Measurements from ENCODE around the gene DMKN. TPM values are rescaled to one million over a fixed set of nuclear protein-coding genes. Genes with fewer than 3 reads are reported as not detected.
"Not testable (repeated sequence)": the region's sequence is repeated elsewhere in the genome, so short reads cannot be mapped to it uniquely, and the experiment has no call there.

The DMKN gene
- polyA plus RNA-seq, 5 donors: 91.2 to 146 (median 119) TPM

GRCh38 chr19:35466259-35466658, 47.2 kb downstream of the DMKN start:
- no peak for DNase-seq

- DNase-seq: not testable (repeated sequence)
Observed at GRCh38 chr19:35462956-35463355, 50.5 kb downstream of the DMKN start.

- no peak for DNase-seq
Observed at GRCh38 chr19:35462476-35462953, 50.9 kb downstream of the DMKN start.

GRCh38 chr19:35461788-35462187, 51.7 kb downstream of the DMKN start:
- not testable (repeated sequence) for DNase-seq

GRCh38 chr19:35461060-35461459, 52.4 kb downstream of the DMKN start:
- DNase-seq: no peak

GRCh38 chr19:35460608-35461007, 52.8 kb downstream of the DMKN start:
- DNase-seq: no peak

- peak; percentile 90 to 93 for DNase-seq
Observed at GRCh38 chr19:35459414-35460082, 53.9 kb downstream of the DMKN start.

- peak; percentile 85 to 88 for DNase-seq
Observed at GRCh38 chr19:35458731-35459391, 54.6 kb downstream of the DMKN start.

GRCh38 chr19:35458192-35458591, 55.3 kb downstream of the DMKN start:
- DNase-seq: no peak

- no peak for DNase-seq
Observed at GRCh38 chr19:35457173-35457572, 56.3 kb downstream of the DMKN start.

GRCh38 chr19:35455616-35456201, 57.7 kb downstream of the DMKN start:
- DNase-seq: no peak

- no peak for DNase-seq
Observed at GRCh38 chr19:35454663-35455062, 58.8 kb downstream of the DMKN start.

- no peak for DNase-seq
Observed at GRCh38 chr19:35451338-35452096, 61.9 kb downstream of the DMKN start.

- DNase-seq: no peak
Observed at GRCh38 chr19:35449359-35450043, 63.9 kb downstream of the DMKN start.

GRCh38 chr19:35447606-35448469, 65.6 kb downstream of the DMKN start, which contains the start of gene FFAR2:
Gene FFAR2 (plus strand): TSS chr19:35448257. CDS start chr19:35449715, 1,458 bp downstream.
- DNase-seq: no peak

Other genes with a start within 250 kb of the DMKN start
- gene USF2, start 244.7 kb downstream of the DMKN start, polyA plus RNA-seq (ENCODE audit: insufficient read depth in 1 of 5, insufficient read length in 5 of 5, low replicate concordance in 1 of 5): 100 to 1,000 TPM; 120 to 179 (median 153) TPM
- gene HAMP, start 231.1 kb downstream of the DMKN start, polyA plus RNA-seq (ENCODE audit: insufficient read depth in 1 of 5, insufficient read length in 5 of 5, low replicate concordance in 1 of 5): under 1 TPM; 0.21 to 0.77 (median 0.26) TPM
- gene MAG, start 221.5 kb downstream of the DMKN start, polyA plus RNA-seq (ENCODE audit: insufficient read depth in 1 of 5, insufficient read length in 5 of 5, low replicate concordance in 1 of 5): 10 to 100 TPM in 2 of 5 donors, 1 to 10 TPM in 3; 1.4 to 15.2 (median 2.8) TPM
- 10 to 100 TPM in 2 of 5 donors, 1 to 10 TPM in 3; 5.3 to 61.8 (median 8.3) TPM for gene CD22, start 184.5 kb downstream of the DMKN start, polyA plus RNA-seq (ENCODE audit: insufficient read depth in 1 of 5, insufficient read length in 5 of 5, low replicate concordance in 1 of 5)
- gene FFAR1, start 165.7 kb downstream of the DMKN start, polyA plus RNA-seq (ENCODE audit: insufficient read depth in 1 of 5, insufficient read length in 5 of 5, low replicate concordance in 1 of 5): under 1 TPM in 3 of 5 donors, not detected in 2; 0.10 to 0.49 (median 0.44) TPM
- gene FFAR3, start 155.2 kb downstream of the DMKN start, polyA plus RNA-seq (ENCODE audit: insufficient read depth in 1 of 5, insufficient read length in 5 of 5, low replicate concordance in 1 of 5): under 1 TPM in 3 of 5 donors, not detected in 2; 0.29 to 0.39 (median 0.29) TPM
- under 1 TPM in 2 of 5 donors, not detected in 3; 0.10 to 0.25 TPM for gene GPR42, start 142.6 kb downstream of the DMKN start, polyA plus RNA-seq (ENCODE audit: insufficient read depth in 1 of 5, insufficient read length in 5 of 5, low replicate concordance in 1 of 5)
- gene FFAR2, start 65.4 kb downstream of the DMKN start, polyA plus RNA-seq (ENCODE audit: insufficient read depth in 1 of 5, insufficient read length in 5 of 5, low replicate concordance in 1 of 5): under 1 TPM; 0.19 to 0.49 (median 0.34) TPM
- gene KRTDAP, start 23.2 kb downstream of the DMKN start, polyA plus RNA-seq (ENCODE audit: insufficient read depth in 1 of 5, insufficient read length in 5 of 5, low replicate concordance in 1 of 5): 1 to 10 TPM in 4 of 5 donors, under 1 TPM in 1; 0.69 to 1.8 (median 1.4) TPM
- not detected for gene SBSN, start 14.7 kb upstream of the DMKN start, polyA plus RNA-seq (ENCODE audit: insufficient read depth in 1 of 5, insufficient read length in 5 of 5, low replicate concordance in 1 of 5)
- not detected for gene GAPDHS, start 19.8 kb upstream of the DMKN start, polyA plus RNA-seq (ENCODE audit: insufficient read depth in 1 of 5, insufficient read length in 5 of 5, low replicate concordance in 1 of 5)
- gene TMEM147, start 32.0 kb upstream of the DMKN start, polyA plus RNA-seq (ENCODE audit: insufficient read depth in 1 of 5, insufficient read length in 5 of 5, low replicate concordance in 1 of 5): 10 to 100 TPM; 48.9 to 78.4 (median 58.9) TPM
- gene ATP4A, start 50.0 kb upstream of the DMKN start, polyA plus RNA-seq (ENCODE audit: insufficient read depth in 1 of 5, insufficient read length in 5 of 5, low replicate concordance in 1 of 5): not detected
- gene PMIS2, start 72.5 kb upstream of the DMKN start, polyA plus RNA-seq (ENCODE audit: insufficient read depth in 1 of 5, insufficient read length in 5 of 5, low replicate concordance in 1 of 5): not detected
- 10 to 100 TPM; 25.0 to 31.9 (median 28.0) TPM for gene HAUS5, start 99.1 kb upstream of the DMKN start, polyA plus RNA-seq (ENCODE audit: insufficient read depth in 1 of 5, insufficient read length in 5 of 5, low replicate concordance in 1 of 5)
- gene RBM42, start 115.4 kb upstream of the DMKN start, polyA plus RNA-seq (ENCODE audit: insufficient read depth in 1 of 5, insufficient read length in 5 of 5, low replicate concordance in 1 of 5): 10 to 100 TPM; 43.0 to 84.8 (median 53.7) TPM
- 1 to 10 TPM; 1.5 to 4.6 (median 2.0) TPM for gene ETV2, start 128.1 kb upstream of the DMKN start, polyA plus RNA-seq (ENCODE audit: insufficient read depth in 1 of 5, insufficient read length in 5 of 5, low replicate concordance in 1 of 5)
- 100 to 1,000 TPM; 214 to 280 (median 243) TPM for gene COX6B1, start 134.7 kb upstream of the DMKN start, polyA plus RNA-seq (ENCODE audit: insufficient read depth in 1 of 5, insufficient read length in 5 of 5, low replicate concordance in 1 of 5)
- under 1 TPM in 4 of 5 donors, not detected in 1; 0.18 to 0.40 (median 0.21) TPM for gene UPK1A, start 152.9 kb upstream of the DMKN start, polyA plus RNA-seq (ENCODE audit: insufficient read depth in 1 of 5, insufficient read length in 5 of 5, low replicate concordance in 1 of 5)
- under 1 TPM; 0.29 to 0.85 (median 0.57) TPM for gene ZBTB32, start 190.9 kb upstream of the DMKN start, polyA plus RNA-seq (ENCODE audit: insufficient read depth in 1 of 5, insufficient read length in 5 of 5, low replicate concordance in 1 of 5)
- gene KMT2B, start 204.4 kb upstream of the DMKN start, polyA plus RNA-seq (ENCODE audit: insufficient read depth in 1 of 5, insufficient read length in 5 of 5, low replicate concordance in 1 of 5): 10 to 100 TPM; 21.3 to 40.3 (median 28.0) TPM
- 1 to 10 TPM; 3.1 to 7.1 (median 4.1) TPM for gene IGFLR1, start 228.8 kb upstream of the DMKN start, polyA plus RNA-seq (ENCODE audit: insufficient read depth in 1 of 5, insufficient read length in 5 of 5, low replicate concordance in 1 of 5)
- 10 to 100 TPM; 15.1 to 21.7 (median 16.6) TPM for gene U2AF1L4, start 231.8 kb upstream of the DMKN start, polyA plus RNA-seq (ENCODE audit: insufficient read depth in 1 of 5, insufficient read length in 5 of 5, low replicate concordance in 1 of 5)
- gene PSENEN, start 232.0 kb upstream of the DMKN start, polyA plus RNA-seq (ENCODE audit: insufficient read depth in 1 of 5, insufficient read length in 5 of 5, low replicate concordance in 1 of 5): 10 to 100 TPM; 45.5 to 72.8 (median 52.3) TPM
- 10 to 100 TPM in 2 of 5 donors, 1 to 10 TPM in 3; 8.2 to 14.4 (median 9.6) TPM for gene LIN37, start 234.9 kb upstream of the DMKN start, polyA plus RNA-seq (ENCODE audit: insufficient read depth in 1 of 5, insufficient read length in 5 of 5, low replicate concordance in 1 of 5)
- gene HSPB6, start 243.4 kb upstream of the DMKN start, polyA plus RNA-seq (ENCODE audit: insufficient read depth in 1 of 5, insufficient read length in 5 of 5, low replicate concordance in 1 of 5): 100 to 1,000 TPM in 1 of 5 donors, 10 to 100 TPM in 4; 47.3 to 158 (median 71.5) TPM
- 10 to 100 TPM; 15.9 to 21.4 (median 20.2) TPM for gene PROSER3, start 244.5 kb upstream of the DMKN start, polyA plus RNA-seq (ENCODE audit: insufficient read depth in 1 of 5, insufficient read length in 5 of 5, low replicate concordance in 1 of 5)